ENCODE measurements around the gene GFAP.

Gene GFAP

DNA sequence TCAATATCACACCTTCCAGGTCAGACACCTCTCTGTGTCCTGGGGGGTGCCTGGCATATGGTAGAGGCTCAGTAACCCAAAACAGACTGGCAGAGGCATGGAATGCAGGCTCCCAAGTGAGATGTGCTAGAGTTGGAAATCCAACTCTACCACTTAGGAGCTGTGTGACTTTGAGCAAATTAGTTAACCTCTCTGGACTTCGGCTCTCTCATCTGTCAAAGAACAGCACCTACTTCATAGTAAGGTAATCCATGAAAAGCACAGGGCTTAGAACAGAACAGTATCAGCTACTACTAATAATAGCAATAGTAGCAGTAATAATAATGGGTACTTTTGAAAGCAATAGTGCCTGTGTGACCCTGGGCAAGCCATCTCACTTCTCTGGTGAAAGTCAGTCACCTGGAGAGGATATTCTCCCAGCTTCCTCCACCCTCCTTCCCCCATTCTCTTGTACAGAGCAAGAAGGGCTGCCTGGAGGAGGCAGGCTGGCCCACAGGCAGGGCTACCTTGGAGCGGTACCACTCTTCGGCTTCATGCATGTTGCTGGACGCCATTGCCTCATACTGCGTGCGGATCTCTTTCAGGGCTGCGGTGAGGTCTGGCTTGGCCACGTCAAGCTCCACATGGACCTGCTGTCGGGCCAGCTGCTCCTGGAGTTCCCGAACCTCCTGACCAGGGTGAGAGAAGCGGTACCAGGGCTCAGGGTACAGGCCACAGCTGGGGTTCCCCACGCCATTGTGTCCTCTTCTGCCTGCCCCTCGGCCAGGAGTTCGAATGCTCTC, 2.3 kb downstream of the GFAP start:
- FAIRE-seq: no peak

DNA sequence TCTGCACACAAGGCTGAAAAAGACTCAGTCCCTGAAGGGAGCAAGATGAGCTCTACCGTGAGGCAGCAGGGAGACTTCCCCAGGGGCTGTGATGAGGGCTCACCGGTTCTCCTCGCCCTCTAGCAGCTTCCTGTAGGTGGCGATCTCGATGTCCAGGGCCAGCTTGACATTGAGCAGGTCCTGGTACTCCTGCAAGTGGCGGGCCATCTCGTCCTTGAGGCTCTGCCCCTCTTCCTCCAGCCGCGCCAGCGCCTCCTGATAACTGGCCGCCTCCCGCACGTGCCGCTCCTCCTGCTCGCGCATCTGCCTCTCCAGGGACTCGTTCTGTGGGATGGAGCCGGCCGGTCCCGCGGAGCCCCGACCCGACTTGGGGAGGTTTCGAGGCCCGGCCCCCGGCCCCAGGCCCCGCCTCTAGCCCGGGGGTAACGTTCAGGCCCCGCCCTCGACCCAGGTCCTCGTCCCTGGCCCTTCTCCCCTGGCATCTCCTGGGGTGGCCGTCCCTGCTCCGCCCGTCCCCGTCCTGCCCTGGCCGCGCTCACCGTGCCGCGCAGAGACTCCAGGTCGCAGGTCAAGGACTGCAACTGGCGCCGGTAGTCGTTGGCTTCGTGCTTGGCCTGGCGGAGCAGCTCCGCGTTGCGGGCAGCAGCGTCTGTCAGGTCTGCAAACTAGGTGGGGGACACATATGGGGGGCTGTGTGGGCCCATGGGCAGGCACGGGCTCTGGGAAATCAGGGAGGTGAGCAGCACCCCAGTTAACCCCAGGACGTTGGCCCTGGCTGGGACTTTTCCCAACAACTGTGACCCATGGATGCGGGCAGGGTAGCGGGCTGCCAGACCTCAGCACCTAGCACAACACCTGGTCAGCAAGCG, 3.9 kb downstream of the GFAP start:
- FAIRE-seq: no peak

DNA sequence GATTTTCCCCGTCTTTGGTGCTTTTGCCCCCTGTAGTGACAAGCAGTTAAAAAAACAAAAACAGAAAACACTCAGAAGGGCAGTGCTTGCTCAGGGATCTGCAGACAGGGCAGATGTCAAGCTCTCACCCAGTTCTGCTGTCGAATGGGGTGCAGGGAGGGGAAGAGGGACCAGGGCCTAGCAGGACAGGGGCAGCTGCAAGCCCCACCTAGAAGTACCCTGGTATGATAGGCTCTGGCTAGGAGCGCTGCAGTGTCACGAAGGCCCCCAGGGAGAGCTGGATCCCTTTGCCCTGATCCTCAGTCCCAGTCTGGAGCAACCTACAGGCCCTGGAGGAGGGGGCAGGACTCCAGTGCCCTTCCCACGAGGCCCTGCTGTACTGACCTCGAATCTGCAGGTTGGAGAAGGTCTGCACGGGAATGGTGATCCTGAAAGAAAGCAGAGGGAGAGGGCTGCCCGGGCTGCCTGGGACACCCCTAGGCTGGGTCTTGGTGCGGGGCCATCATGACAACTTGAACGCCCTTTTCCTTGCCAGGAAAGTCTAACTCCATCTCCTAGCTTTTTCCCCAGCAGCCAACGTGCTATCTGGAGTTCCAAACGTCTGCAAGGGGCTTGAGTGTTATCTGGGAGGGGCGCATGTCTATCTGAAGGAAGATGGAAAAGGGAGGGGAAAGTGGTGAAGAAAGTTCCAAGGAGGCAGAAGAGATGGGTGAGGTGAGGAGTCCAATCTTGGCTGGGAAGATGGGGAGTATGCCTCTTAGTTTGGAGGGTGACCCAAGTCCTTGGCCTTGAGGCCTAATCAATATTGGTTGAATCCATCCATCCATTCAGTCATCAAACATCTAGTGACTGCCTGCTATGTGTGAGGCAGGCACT, 4.8 kb downstream of the GFAP start:
- no peak for FAIRE-seq

GRCh38 chr17:44909681-44910144, 5.6 kb downstream of the GFAP start:
- FAIRE-seq: no peak

GRCh38 chr17:44908761-44909326, 6.5 kb downstream of the GFAP start:
- no peak for FAIRE-seq

GRCh38 chr17:44907729-44908470, 7.4 kb downstream of the GFAP start:
- FAIRE-seq: no peak

GRCh38 chr17:44906763-44907728, 8.3 kb downstream of the GFAP start:
- no peak for FAIRE-seq

GRCh38 chr17:44906010-44906646, 9.2 kb downstream of the GFAP start:
- FAIRE-seq: no peak

- FAIRE-seq: no peak
Observed at GRCh38 chr17:44905006-44906000, 10.0 kb downstream of the GFAP start.

DNA sequence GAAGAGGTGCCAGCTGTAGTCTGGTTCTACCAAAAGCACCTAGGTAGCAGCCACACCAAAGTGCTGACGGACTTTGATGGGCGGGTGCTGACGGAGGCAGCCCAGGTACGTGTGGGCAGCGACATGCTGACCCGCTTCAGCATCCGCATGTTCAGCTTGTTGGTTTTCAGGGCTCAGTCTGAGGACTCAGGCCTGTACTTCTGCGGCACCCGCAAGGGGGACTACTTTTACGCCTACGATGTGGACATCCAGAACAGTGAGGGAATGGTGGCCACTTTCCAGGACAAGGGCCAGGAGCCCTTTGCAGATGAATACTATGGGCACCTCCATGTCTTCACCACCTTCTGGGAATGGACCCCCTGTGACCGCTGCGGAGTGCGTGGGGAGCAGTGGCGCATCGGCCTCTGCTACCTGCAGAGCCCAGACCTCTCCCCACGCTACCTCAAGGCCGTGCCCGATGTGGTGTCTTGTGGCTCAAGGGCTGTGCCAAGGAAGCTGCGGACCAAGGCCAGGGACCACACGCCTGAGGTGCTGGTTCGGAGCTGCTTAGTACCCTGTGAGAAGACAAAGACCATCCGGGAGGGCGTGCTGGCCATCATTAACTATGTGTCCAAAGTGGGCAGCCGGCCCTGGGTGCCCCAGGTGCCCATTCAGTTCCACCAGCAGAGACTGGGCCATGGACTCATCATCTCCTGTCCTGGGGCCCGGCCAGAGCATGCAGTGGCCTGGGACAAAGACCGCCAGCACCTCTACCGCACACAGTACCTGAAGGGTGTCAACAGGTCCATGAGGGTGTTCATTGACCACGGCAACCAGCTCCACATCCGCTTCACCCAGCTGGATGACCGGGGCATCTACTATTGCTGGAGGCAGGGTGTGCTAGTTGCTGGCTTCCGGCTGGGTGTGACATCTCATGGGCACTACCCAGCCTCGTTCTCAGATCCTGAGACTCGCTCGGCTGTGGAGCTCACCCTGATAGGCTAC, 11.0 kb downstream of the GFAP start:
- FAIRE-seq: no peak

- FAIRE-seq: no peak
Observed at GRCh38 chr17:44903012-44903685, 12.2 kb downstream of the GFAP start.

GRCh38 chr17:44902135-44902760, 13.1 kb downstream of the GFAP start:
- FAIRE-seq: no peak

GRCh38 chr17:44901411-44901921, 13.8 kb downstream of the GFAP start:
- no peak for FAIRE-seq

DNA sequence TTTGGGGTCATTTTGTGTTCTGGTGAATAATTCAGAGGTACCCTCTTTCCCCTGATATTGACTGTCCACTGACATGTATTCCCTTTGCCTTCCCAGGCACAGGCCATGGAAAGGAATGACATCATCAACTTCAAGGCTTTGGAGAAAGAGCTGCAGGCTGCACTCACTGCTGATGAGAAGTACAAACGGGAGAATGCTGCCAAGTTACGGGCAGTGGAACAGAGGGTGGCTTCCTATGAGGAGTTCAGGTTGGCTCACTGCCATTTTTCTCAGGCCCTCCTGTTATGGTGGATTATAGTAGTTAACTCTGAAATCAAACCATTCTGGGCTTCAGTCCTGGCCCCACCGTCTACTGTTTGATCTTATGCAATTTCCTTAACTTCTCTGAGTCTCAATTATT, 14.4 kb downstream of the GFAP start:
- FAIRE-seq: no peak

GRCh38 chr17:44899074-44899782, 16.1 kb downstream of the GFAP start, which contains the start of gene EFTUD2:
Gene EFTUD2 (minus strand): TSS chr17:44899445. CDS start chr17:44894521, 4,924 bp downstream.
- peak; percentile 65 for FAIRE-seq

GRCh38 chr17:44898768-44899073, 16.6 kb downstream of the GFAP start:
- FAIRE-seq: no peak
